Parathyroid adenoma (tissue), 2 donors: ENCODE measurements around the gene LAMTOR1.

ENCODE experiments used
- H2AFZ ChIP-seq: fragments of 300-600 bp; sonication (generic); one replicate; pipeline ENCODE4 v1.7.0; 2017; ENCODE audit warnings: antibody characterized with exemption, mild to moderate bottlenecking
- H3K27ac ChIP-seq: fragments of 300-600 bp; sonication (generic); one replicate; pipeline ENCODE4 v1.7.0; 2017
- H3K27me3 ChIP-seq: fragments of 300-600 bp; sonication (generic); one replicate; pipeline ENCODE4 v1.7.0; 2017; ENCODE audit warnings: low read length; ENCODE audit not compliant: control insufficient read depth, insufficient read depth
- H3K36me3 ChIP-seq: fragments of 300-600 bp; sonication (generic); one replicate; pipeline ENCODE4 v1.7.0; 2017; ENCODE audit warnings: low read length; ENCODE audit not compliant: control insufficient read depth, insufficient read depth
- H3K4me1 ChIP-seq: fragments of 300-600 bp; sonication (generic); one replicate; pipeline ENCODE4 v1.7.0; 2017; ENCODE audit warnings: control low read depth
- H3K4me2 ChIP-seq: fragments of 300-600 bp; sonication (generic); one replicate; pipeline ENCODE4 v1.7.0; 2017; ENCODE audit warnings: low read length
- H3K4me3 ChIP-seq: fragments of 300-600 bp; sonication (generic); one replicate; pipeline ENCODE4 v1.7.0; 2017; ENCODE audit warnings: low read depth, low read length
- H3K79me2 ChIP-seq: fragments of 300-600 bp; sonication (generic); one replicate; pipeline ENCODE4 v1.7.0; 2017; ENCODE audit warnings: control low read depth
- H3K9ac ChIP-seq: fragments of 300-600 bp; sonication (generic); one replicate; pipeline ENCODE4 v1.7.0; 2017; ENCODE audit warnings: mild to moderate bottlenecking
- H3K9me3 ChIP-seq: fragments of 300-600 bp; sonication (generic); one replicate; pipeline ENCODE4 v1.7.0; 2017; ENCODE audit warnings: low read length; ENCODE audit not compliant: control insufficient read depth
- CTCF ChIP-seq: fragments of 300-600 bp; sonication (generic); IDR thresholded peaks from one replicate; pipeline ENCODE4 v1.7.0; 2017; ENCODE audit warnings: antibody characterized with exemption, mild to moderate bottlenecking
- donor health status: primary hyperparathyroidism.

LAMTOR1 gene

GRCh38 chr11:72125956-72126355 is 22.9 kb upstream of the LAMTOR1 start:
- no peak overlapping the region for H2AFZ ChIP-seq
- H3K27me3 ChIP-seq: no peaks in the 10 kb centered on the region
- H3K9me3 ChIP-seq: no peaks in the 10 kb centered on the region
- H3K4me3 ChIP-seq: no peak overlapping the region
- H3K9ac ChIP-seq: no peak overlapping the region
- no peak overlapping the region for H3K27ac ChIP-seq
- peaks cover 12% of the 10 kb centered on the region for H3K4me1 ChIP-seq
- H3K4me2 ChIP-seq: no peak overlapping the region
- H3K79me2 ChIP-seq: no peaks in the 10 kb centered on the region
- TF ChIP-seq CTCF: no peak
- no peaks in the 10 kb centered on the region for H3K36me3 ChIP-seq

- no peak for TF ChIP-seq CTCF
- Histone ChIP-seq H3K4me1 (peaks cover 12% of the 10 kb centered on the region), H3K9ac (no peak overlapping the region), H3K4me3 (no peak overlapping the region), H3K4me2 (no peak overlapping the region), H3K79me2 (no peaks in the 10 kb centered on the region), H3K27me3 (no peaks in the 10 kb centered on the region), H3K27ac (no peak overlapping the region), H3K9me3 (no peaks in the 10 kb centered on the region), H3K36me3 (no peaks in the 10 kb centered on the region), H2AFZ (peak overlapping the region; percentile 38)
Measured at GRCh38 chr11:72124046-72124445, 20.9 kb upstream of the LAMTOR1 start.

- Histone ChIP-seq H3K27ac (no peak overlapping the region), H3K4me3 (no peak overlapping the region), H3K9ac (no peak overlapping the region), H3K27me3 (no peaks in the 10 kb centered on the region), H2AFZ (no peak overlapping the region), H3K4me2 (no peak overlapping the region), H3K9me3 (no peaks in the 10 kb centered on the region), H3K36me3 (no peaks in the 10 kb centered on the region), H3K79me2 (no peaks in the 10 kb centered on the region), H3K4me1 (peaks cover 12% of the 10 kb centered on the region)
- TF ChIP-seq CTCF: no peak
Measured at GRCh38 chr11:72123117-72123653, 20.1 kb upstream of the LAMTOR1 start.

- H3K4me1 ChIP-seq: peaks cover 12% of the 10 kb centered on the region
- no peak overlapping the region for H3K27ac ChIP-seq
- no peak overlapping the region for H2AFZ ChIP-seq
- no peaks in the 10 kb centered on the region for H3K79me2 ChIP-seq
- H3K27me3 ChIP-seq: no peaks in the 10 kb centered on the region
- H3K36me3 ChIP-seq: no peaks in the 10 kb centered on the region
- no peak overlapping the region for H3K4me3 ChIP-seq
- no peak overlapping the region for H3K4me2 ChIP-seq
- no peak overlapping the region for H3K9ac ChIP-seq
- TF ChIP-seq CTCF: no peak
- H3K9me3 ChIP-seq: no peaks in the 10 kb centered on the region
Measured at GRCh38 chr11:72122607-72123006, 19.5 kb upstream of the LAMTOR1 start.

GRCh38 chr11:72120930-72121329 is 17.8 kb upstream of the LAMTOR1 start:
- Histone ChIP-seq H3K4me3 (no peak overlapping the region), H3K9me3 (no peaks in the 10 kb centered on the region), H3K9ac (no peak overlapping the region), H3K27me3 (no peaks in the 10 kb centered on the region), H2AFZ (no peak overlapping the region), H3K4me2 (no peak overlapping the region), H3K4me1 (peaks cover 12% of the 10 kb centered on the region), H3K79me2 (no peaks in the 10 kb centered on the region), H3K36me3 (no peaks in the 10 kb centered on the region), H3K27ac (no peak overlapping the region)
- TF ChIP-seq CTCF: no peak
